Upper lobe of left lung (tissue), 4 donors: ENCODE results near the gene GRID1.

Source experiments
- CTCF ChIP-seq, 6 experiments: fragments of 450-650 bp in 4 of 6; fragments of 200-600 bp in 2 of 6; sonication (generic) in 2 of 6; IDR thresholded peaks; one replicate each; pipeline ENCODE4 v1.5.1; 2016 to 2019; ENCODE audit warnings: antibody characterized with exemption in 6 of 6
- POLR2A ChIP-seq, 4 donors: fragments of 450-650 bp; IDR thresholded peaks; one replicate each; pipeline ENCODE4 v1.5.1; 2016 to 2017; ENCODE audit warnings: antibody characterized with exemption in 4 of 4, mild to moderate bottlenecking in 2 of 4
- POLR2AphosphoS5 ChIP-seq, 2 donors: sonication (generic); formaldehyde crosslinking; IDR thresholded peaks; one replicate each; pipeline ENCODE4 v1.5.1; 2017; ENCODE audit warnings: antibody characterized with exemption in 2 of 2

GRCh38 chr10:86261941-86262687 is 104.5 kb downstream of the GRID1 start:
- peak in 3 of 6 experiments; percentile 33 to 44 (median 40) for TF ChIP-seq CTCF (IDR thresholded peaks at IDR 0.05)
- no peak for TF ChIP-seq POLR2A (IDR thresholded peaks at IDR 0.05)
- TF ChIP-seq POLR2AphosphoS5 (IDR thresholded peaks at IDR 0.05): no peak
